ENCODE measurements around the gene TMEM151B. TPM values are rescaled to one million over a fixed set of nuclear protein-coding genes. Genes with fewer than 3 reads are reported as not detected.

The TMEM151B gene
- total RNA-seq, 2 donors from 2014 or later: 0.22 to 0.51 TPM

- H3K4me1 ChIP-seq (ENCODE audit: control insufficient read depth, insufficient read depth, low read length): peaks cover 4% of the 10 kb centered on the region
- Mint-ChIP-seq H3K4me1 (peaks cover 10% of the 10 kb centered on the region), H3K4me3 (no peak overlapping the region), H3K9me3 (no peaks in the 10 kb centered on the region), H3K27ac (no peak overlapping the region), H3K27me3 (ENCODE audit: insufficient read depth) (peaks cover 1% of the 10 kb centered on the region), H3K36me3 (ENCODE audit: low read depth) (no peaks in the 10 kb centered on the region)
- no peaks in the 10 kb centered on the region for H3K9me3 ChIP-seq (ENCODE audit: control insufficient read depth, low read length)
- H3K36me3 ChIP-seq (ENCODE audit: control insufficient read depth, insufficient read depth, low read length): no peaks in the 10 kb centered on the region
- DNase-seq: no peak
- H3K27me3 ChIP-seq (ENCODE audit: control insufficient read depth, insufficient read depth, low read length, poor library complexity, severe bottlenecking): no peaks in the 10 kb centered on the region
- 0 to 67% methylated on average over 1 of the region's 1 CpG for WGBS, 2 experiments (ENCODE audit: insufficient coverage in 1 of 2, insufficient read length in 1 of 2)
- no peak overlapping the region for H3K27ac ChIP-seq (ENCODE audit: low read depth, low read length)
- no peak for TF ChIP-seq CTCF (conservative IDR thresholded peaks at IDR 0.05)
- H3K4me3 ChIP-seq (ENCODE audit: low read length): no peak overlapping the region
- H3K9ac ChIP-seq (ENCODE audit: extremely low read depth, low read length, poor library complexity, severe bottlenecking): no peak overlapping the region
Measured at GRCh38 chr6:44335631-44336030, 65.4 kb downstream of the TMEM151B start.

GRCh38 chr6:44338228-44339122, 68.2 kb downstream of the TMEM151B start:
- Histone ChIP-seq H3K27me3 (ENCODE audit: control insufficient read depth, insufficient read depth, low read length, poor library complexity, severe bottlenecking) (no peaks in the 10 kb centered on the region), H3K4me3 (ENCODE audit: low read length) (no peak overlapping the region), H3K9me3 (ENCODE audit: control insufficient read depth, low read length) (no peaks in the 10 kb centered on the region), H3K36me3 (ENCODE audit: control insufficient read depth, insufficient read depth, low read length) (no peaks in the 10 kb centered on the region), H3K27ac (ENCODE audit: low read depth, low read length) (no peak overlapping the region), H3K9ac (ENCODE audit: extremely low read depth, low read length, poor library complexity, severe bottlenecking) (no peak overlapping the region), H3K4me1 (ENCODE audit: control insufficient read depth, insufficient read depth, low read length) (peaks cover 4% of the 10 kb centered on the region)
- peaks cover 5% of the 10 kb centered on the region for H3K4me1 Mint-ChIP-seq
- peak; percentile 92 for DNase-seq
- H3K4me3 Mint-ChIP-seq: no peak overlapping the region
- peak; percentile 88 for TF ChIP-seq CTCF (conservative IDR thresholded peaks at IDR 0.05)
- no peak overlapping the region for H3K27ac Mint-ChIP-seq
- WGBS, 2 experiments (ENCODE audit: insufficient coverage in 1 of 2, insufficient read length in 1 of 2): 3 to 6% methylated on average over 11 of the region's 11 CpGs
- H3K9me3 Mint-ChIP-seq: no peaks in the 10 kb centered on the region
- no peaks in the 10 kb centered on the region for H3K36me3 Mint-ChIP-seq (ENCODE audit: low read depth)
- H3K27me3 Mint-ChIP-seq (ENCODE audit: insufficient read depth): peaks cover 23% of the 10 kb centered on the region

- H3K9me3 ChIP-seq (ENCODE audit: control insufficient read depth, low read length): no peaks in the 10 kb centered on the region
- H3K4me1 ChIP-seq (ENCODE audit: control insufficient read depth, insufficient read depth, low read length): peaks cover 4% of the 10 kb centered on the region
- peaks cover 2% of the 10 kb centered on the region for H3K27me3 ChIP-seq (ENCODE audit: control insufficient read depth, insufficient read depth, low read length, poor library complexity, severe bottlenecking)
- Mint-ChIP-seq H3K9me3 (no peaks in the 10 kb centered on the region), H3K27ac (no peak overlapping the region), H3K4me3 (no peak overlapping the region), H3K36me3 (ENCODE audit: low read depth) (no peaks in the 10 kb centered on the region), H3K27me3 (ENCODE audit: insufficient read depth) (peaks cover 30% of the 10 kb centered on the region), H3K4me1 (peaks cover 5% of the 10 kb centered on the region)
- no peaks in the 10 kb centered on the region for H3K36me3 ChIP-seq (ENCODE audit: control insufficient read depth, insufficient read depth, low read length)
- H3K27ac ChIP-seq (ENCODE audit: low read depth, low read length): no peak overlapping the region
- H3K4me3 ChIP-seq (ENCODE audit: low read length): no peak overlapping the region
- TF ChIP-seq CTCF (conservative IDR thresholded peaks at IDR 0.05): no peak
- no peak for DNase-seq
- H3K9ac ChIP-seq (ENCODE audit: extremely low read depth, low read length, poor library complexity, severe bottlenecking): no peak overlapping the region
- 81 to 86% methylated on average over 4 to 5 of the region's 5 CpGs for WGBS, 2 experiments (ENCODE audit: insufficient coverage in 1 of 2, insufficient read length in 1 of 2)
Measured at GRCh38 chr6:44339301-44339700, 69.1 kb downstream of the TMEM151B start.
